ENCODE measurements around the gene FAM131B. TPM values are rescaled to one million over a fixed set of nuclear protein-coding genes. Genes with fewer than 3 reads are reported as not detected.

The FAM131B gene
- total RNA-seq, 1 experiment from 2014 or later: 17.3 TPM

DNA sequence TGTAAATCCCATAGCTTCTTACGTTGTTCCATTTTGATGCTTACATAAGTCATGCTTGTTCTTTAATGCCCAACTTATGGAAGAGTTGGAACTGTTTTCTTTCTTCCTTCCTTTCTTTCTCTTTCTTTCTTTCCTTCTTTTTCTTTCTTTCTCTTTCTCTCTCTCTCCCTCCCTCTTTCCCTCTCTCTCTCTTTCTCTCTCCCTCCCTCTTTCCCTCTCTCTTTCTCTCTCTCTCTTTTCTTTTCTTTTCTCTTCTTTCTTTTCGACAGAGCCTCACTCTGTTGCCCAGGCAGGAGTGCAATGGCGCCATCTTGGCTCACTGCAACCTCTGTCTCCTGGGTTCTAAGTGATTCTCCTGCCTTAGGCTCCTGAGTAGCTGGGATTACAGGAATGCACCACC is 18.9 kb downstream of the FAM131B start:
- H2BK5ac ChIP-seq (ENCODE audit: insufficient read length, low read length): no peak overlapping the region
- H4K91ac ChIP-seq (ENCODE audit: insufficient read length, low read depth, low read length): no peak overlapping the region
- H2BK20ac ChIP-seq (ENCODE audit: low read depth, low read length, poor library complexity, severe bottlenecking): no peak overlapping the region
- peaks cover 16 to 17% of the 10 kb centered on the region in 2 experiments for H3K4me1 Mint-ChIP-seq
- H3K36me3 Mint-ChIP-seq (ENCODE audit: insufficient read depth in 1 of 3, low read depth in 3 of 3): no peaks in the 10 kb centered on the region; a peak in 1 of 7 replicates
- no peak overlapping the region for H3K27ac ChIP-seq (ENCODE audit: insufficient read length, low read depth, low read length)
- H3K9ac ChIP-seq (ENCODE audit: extremely low read depth, insufficient read length, low read length): no peak overlapping the region
- peaks cover 32% of the 10 kb centered on the region for H3K27me3 Mint-ChIP-seq (ENCODE audit: low read depth)
- H3K9me3 ChIP-seq (ENCODE audit: control insufficient read depth, low read depth, low read length): no peaks in the 10 kb centered on the region
- no peaks in the 10 kb centered on the region for H3K9me3 Mint-ChIP-seq
- H3K23ac ChIP-seq (ENCODE audit: insufficient read length, low read depth, low read length): no peak overlapping the region
- no peak overlapping the region for H4K5ac ChIP-seq (ENCODE audit: insufficient read length, low read depth, low read length)
- H3K4me3 Mint-ChIP-seq: no peak overlapping the region
- H2BK12ac ChIP-seq (ENCODE audit: insufficient read length, low read depth, low read length): no peak overlapping the region
- no peaks in the 10 kb centered on the region; the same call in 1 of the 2 replicates for H3K4me1 ChIP-seq (ENCODE audit: insufficient read depth, low read length)
- TF ChIP-seq, protein P1, sequence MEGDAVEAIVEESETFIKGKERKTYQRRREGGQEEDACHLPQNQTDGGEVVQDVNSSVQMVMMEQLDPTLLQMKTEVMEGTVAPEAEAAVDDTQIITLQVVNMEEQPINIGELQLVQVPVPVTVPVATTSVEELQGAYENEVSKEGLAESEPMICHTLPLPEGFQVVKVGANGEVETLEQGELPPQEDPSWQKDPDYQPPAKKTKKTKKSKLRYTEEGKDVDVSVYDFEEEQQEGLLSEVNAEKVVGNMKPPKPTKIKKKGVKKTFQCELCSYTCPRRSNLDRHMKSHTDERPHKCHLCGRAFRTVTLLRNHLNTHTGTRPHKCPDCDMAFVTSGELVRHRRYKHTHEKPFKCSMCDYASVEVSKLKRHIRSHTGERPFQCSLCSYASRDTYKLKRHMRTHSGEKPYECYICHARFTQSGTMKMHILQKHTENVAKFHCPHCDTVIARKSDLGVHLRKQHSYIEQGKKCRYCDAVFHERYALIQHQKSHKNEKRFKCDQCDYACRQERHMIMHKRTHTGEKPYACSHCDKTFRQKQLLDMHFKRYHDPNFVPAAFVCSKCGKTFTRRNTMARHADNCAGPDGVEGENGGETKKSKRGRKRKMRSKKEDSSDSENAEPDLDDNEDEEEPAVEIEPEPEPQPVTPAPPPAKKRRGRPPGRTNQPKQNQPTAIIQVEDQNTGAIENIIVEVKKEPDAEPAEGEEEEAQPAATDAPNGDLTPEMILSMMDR (conservative IDR thresholded peaks at IDR 0.05): peak; percentile 21; the same call in 1 of the 3 replicates
- H2AFZ ChIP-seq (ENCODE audit: low read length): no peak overlapping the region
- no CpG with 5 or more reads among the region's 3 CpGs for WGBS (ENCODE audit: extremely low coverage, insufficient read length, low lambda C conversion rate)
- H3K23me2 ChIP-seq (ENCODE audit: insufficient read length, low read depth, low read length, poor library complexity, severe bottlenecking): no peaks in the 10 kb centered on the region
- H3K18ac ChIP-seq (ENCODE audit: insufficient read length, low read depth, low read length): no peak overlapping the region
- H3K27ac Mint-ChIP-seq: no peak overlapping the region
- H3K79me2 ChIP-seq (ENCODE audit: insufficient read depth, low read length): no peaks in the 10 kb centered on the region
- no peak overlapping the region for H3K56ac ChIP-seq (ENCODE audit: insufficient read length, low read depth, low read length)
- DNase-seq: no peak
- H3T11ph ChIP-seq (ENCODE audit: low read length): no peak overlapping the region
- H4K8ac ChIP-seq (replicated peaks; ENCODE audit: insufficient read length, low read depth, low read length): no peak overlapping the region
- no peak overlapping the region for H3K4ac ChIP-seq (ENCODE audit: low read depth, low read length)
- no peak overlapping the region for H3K14ac ChIP-seq (ENCODE audit: insufficient read depth, low read length)
- no peaks in the 10 kb centered on the region for H3K79me1 ChIP-seq (ENCODE audit: insufficient read depth, low read depth, low read length, poor library complexity, severe bottlenecking)
- no peak overlapping the region for H2AK5ac ChIP-seq (ENCODE audit: insufficient read length, low read length)
- H3K4me2 ChIP-seq (ENCODE audit: insufficient read depth, insufficient read length, low read length): no peak overlapping the region
- H4K20me1 ChIP-seq (ENCODE audit: control insufficient read depth, insufficient read depth, insufficient read length): no peaks in the 10 kb centered on the region
- H2BK15ac ChIP-seq (ENCODE audit: low read depth, low read length): no peak overlapping the region
- no peak overlapping the region for H2BK120ac ChIP-seq (ENCODE audit: low read depth, low read length, poor library complexity, severe bottlenecking)
- H3K27me3 ChIP-seq (ENCODE audit: insufficient read depth, low read length): no peaks in the 10 kb centered on the region
